ENCODE results near the gene CACNA1D. TPM values are rescaled to one million over a fixed set of nuclear protein-coding genes. Genes with fewer than 3 reads are reported as not detected.

Gene CACNA1D
- total and polyA plus RNA-seq, 2 donors (not counting 3 experiments of a cell fraction or from before 2014, with no cell fraction given): 0.06 TPM; not detected in 1

GRCh38 chr3:53712817-53713388 is 218.5 kb downstream of the CACNA1D start:
- H4K20me1 ChIP-seq (replicated peaks; ENCODE audit: control insufficient read depth, extremely low read depth, insufficient read depth, low read length): no peaks in the 10 kb centered on the region
- FAIRE-seq: no peak
- H3K27me3 ChIP-seq (ENCODE audit: control insufficient read depth in 2 of 2, insufficient read depth in 2 of 2, low read length in 2 of 2): peaks cover 2 to 4% of the 10 kb centered on the region in 2 experiments
- H3K36me3 ChIP-seq (ENCODE audit: control insufficient read depth in 2 of 2, extremely low read depth in 1 of 2, insufficient read depth in 2 of 2, low read length in 2 of 2): no peaks in the 10 kb centered on the region
- H3K9me3 ChIP-seq (replicated peaks; ENCODE audit: control insufficient read depth, insufficient read depth, low read length): no peaks in the 10 kb centered on the region
- no peak for DNase-seq (ENCODE audit: low read depth, low spot score)
- H2AFZ ChIP-seq (ENCODE audit: low read depth, low read length): no peak overlapping the region
- no peak overlapping the region for H3K4me3 ChIP-seq (replicated peaks in 1 of 3; ENCODE audit: insufficient read depth in 1 of 3, low read depth in 1 of 3, low read length in 3 of 3)
- ChIA-PET CTCF (no interaction called here), POLR2A (no interaction called here)
- TF ChIP-seq POLR2AphosphoS5 (IDR thresholded peaks at IDR 0.05; ENCODE audit: insufficient read depth, low read depth, low read length): no peak
- TF ChIP-seq EZH2 (IDR thresholded peaks at IDR 0.05; ENCODE audit: borderline replicate concordance, low read depth, low read length, severe bottlenecking): no peak
- no peak for TF ChIP-seq MAX (IDR thresholded peaks at IDR 0.05; ENCODE audit: insufficient read depth, insufficient read length)
- TF ChIP-seq GATA2 (IDR thresholded peaks at IDR 0.05; ENCODE audit: insufficient read depth, insufficient read length, low read depth, low read length): no peak
- H3K79me2 ChIP-seq (ENCODE audit: control insufficient read depth, insufficient read depth, low read length): no peaks in the 10 kb centered on the region
- no TSS peak for BruUV-seq (replicated peaks)
- H3K9ac ChIP-seq (replicated peaks; ENCODE audit: extremely low read depth, insufficient read depth, low read length): no peak overlapping the region
- no peaks in the 10 kb centered on the region for H3K9me1 ChIP-seq (replicated peaks; ENCODE audit: control insufficient read depth, extremely low read depth, insufficient read depth, low read length)
- no peaks in the 10 kb centered on the region for H3K4me1 ChIP-seq (ENCODE audit: control insufficient read depth, extremely low read depth, insufficient read depth, low read length)
- H3K27ac ChIP-seq (ENCODE audit: insufficient read depth, low read depth, low read length): no peak overlapping the region
- intact Hi-C loops (cut with micrococcal nuclease): no loop called here
- dilution Hi-C loops (cut with MboI; ENCODE audit: extremely low pct_ligation_motif_present, low sequenced_read_pairs): no loop called here
- H3K4me2 ChIP-seq (ENCODE audit: insufficient read depth, low read length): no peak overlapping the region

GRCh38 chr3:53713626-53714025 is 219.2 kb downstream of the CACNA1D start:
- TF ChIP-seq FOS (IDR thresholded peaks at IDR 0.05; ENCODE audit: borderline replicate concordance, insufficient read depth, low read length) (no peak), MYC (IDR thresholded peaks at IDR 0.05; ENCODE audit: low read depth, low read length) (no peak), MAX (IDR thresholded peaks at IDR 0.05; ENCODE audit: insufficient read depth, insufficient read length) (no peak), JUN (IDR thresholded peaks at IDR 0.05; ENCODE audit: borderline replicate concordance, insufficient read depth, insufficient read length, low read depth) (no peak), CTCF (IDR thresholded peaks at IDR 0.05; ENCODE audit: extremely low read depth in 1 of 2, insufficient read depth in 1 of 2, low read depth in 1 of 2, low read length in 2 of 2) (no peak), POLR2AphosphoS5 (IDR thresholded peaks at IDR 0.05; ENCODE audit: insufficient read depth, low read depth, low read length) (no peak), GATA2 (IDR thresholded peaks at IDR 0.05; ENCODE audit: insufficient read depth, insufficient read length, low read depth, low read length) (no peak), EZH2 (IDR thresholded peaks at IDR 0.05; ENCODE audit: borderline replicate concordance, low read depth, low read length, severe bottlenecking) (no peak), POLR2A (IDR thresholded peaks at IDR 0.05; ENCODE audit: low read depth, low read length) (no peak)
- BruUV-seq (replicated peaks): no TSS peak
- H2AFZ ChIP-seq (ENCODE audit: low read depth, low read length): no peak overlapping the region
- H3K9me1 ChIP-seq (replicated peaks; ENCODE audit: control insufficient read depth, extremely low read depth, insufficient read depth, low read length): no peaks in the 10 kb centered on the region
- no peak for DNase-seq (ENCODE audit: low read depth, low spot score)
- H3K4me1 ChIP-seq (ENCODE audit: control insufficient read depth, extremely low read depth, insufficient read depth, low read length): no peaks in the 10 kb centered on the region
- intact Hi-C loops (cut with micrococcal nuclease): no loop called here
- FAIRE-seq: no peak
- no peaks in the 10 kb centered on the region for H3K36me3 ChIP-seq (ENCODE audit: control insufficient read depth in 2 of 2, extremely low read depth in 1 of 2, insufficient read depth in 2 of 2, low read length in 2 of 2)
- H3K27ac ChIP-seq (ENCODE audit: insufficient read depth, low read depth, low read length): no peak overlapping the region
- no peaks in the 10 kb centered on the region for H3K9me3 ChIP-seq (replicated peaks; ENCODE audit: control insufficient read depth, insufficient read depth, low read length)
- peaks cover 2 to 4% of the 10 kb centered on the region in 2 experiments for H3K27me3 ChIP-seq (ENCODE audit: control insufficient read depth in 2 of 2, insufficient read depth in 2 of 2, low read length in 2 of 2)
- no peak overlapping the region for H3K4me3 ChIP-seq (replicated peaks in 1 of 3; ENCODE audit: insufficient read depth in 1 of 3, low read depth in 1 of 3, low read length in 3 of 3)
- no peak overlapping the region for H3K9ac ChIP-seq (replicated peaks; ENCODE audit: extremely low read depth, insufficient read depth, low read length)
- H3K4me2 ChIP-seq (ENCODE audit: insufficient read depth, low read length): no peak overlapping the region
- CTCF ChIA-PET: no interaction called here
- dilution Hi-C loops (cut with MboI; ENCODE audit: extremely low pct_ligation_motif_present, low sequenced_read_pairs): no loop called here
- H3K79me2 ChIP-seq (ENCODE audit: control insufficient read depth, insufficient read depth, low read length): no peaks in the 10 kb centered on the region
- H4K20me1 ChIP-seq (replicated peaks; ENCODE audit: control insufficient read depth, extremely low read depth, insufficient read depth, low read length): no peaks in the 10 kb centered on the region
- POLR2A ChIA-PET: no interaction called here
